Adipose tissue (tissue), 3 donors: Measurements from ENCODE around the gene TTC4. TPM values are rescaled to one million over a fixed set of nuclear protein-coding genes. Genes with fewer than 3 reads are reported as not detected.

Source experiments
- H3K27ac ChIP-seq: one replicate; pipeline ENCODE4 v1.5.1; 2013; ENCODE audit warnings: low read depth, low read length
- WGBS, 3 donors: extraction: QIAGEN DNeasy Blood & Tissue Kit; methylation state at CpG; one replicate each; pipeline ENCODE4 v1.1.7; 2013; 5-methylcytosine and 5-hydroxymethylcytosine counted together
- polyA plus RNA-seq, 3 donors: library from polyadenylated mRNA; stranded (reverse); fragments of 200-250 nt; gene quantifications; one replicate each; pipeline ENCODE4 v1.2.3, GENCODE V29; 2013
- donor health status: healthy with polysubstance abuse.
- donor health status: Bipolar disorder and iron deficiency.
- donor health status: healthy.

The TTC4 gene
- polyA plus RNA-seq, 3 donors = 8.1 to 13.5 (median 13.1) TPM

GRCh38 chr1:54741531-54741930, 25.9 kb downstream of the TTC4 start:
- WGBS, 3 donors = 76 to 88% (median 84%) methylated on average over 4 of the region's 4 CpGs
- H3K27ac ChIP-seq = no peak overlapping the region

GRCh38 chr1:54742282-54742681, 26.6 kb downstream of the TTC4 start:
- 72 to 76% (median 76%) methylated on average over 4 of the region's 4 CpGs for WGBS, 3 donors
- no peak overlapping the region for H3K27ac ChIP-seq

GRCh38 chr1:54743416-54744226, 28.0 kb downstream of the TTC4 start:
- H3K27ac ChIP-seq = no peak overlapping the region
- 81 to 87% (median 86%) methylated on average over 12 of the region's 12 CpGs for WGBS, 3 donors

DNA sequence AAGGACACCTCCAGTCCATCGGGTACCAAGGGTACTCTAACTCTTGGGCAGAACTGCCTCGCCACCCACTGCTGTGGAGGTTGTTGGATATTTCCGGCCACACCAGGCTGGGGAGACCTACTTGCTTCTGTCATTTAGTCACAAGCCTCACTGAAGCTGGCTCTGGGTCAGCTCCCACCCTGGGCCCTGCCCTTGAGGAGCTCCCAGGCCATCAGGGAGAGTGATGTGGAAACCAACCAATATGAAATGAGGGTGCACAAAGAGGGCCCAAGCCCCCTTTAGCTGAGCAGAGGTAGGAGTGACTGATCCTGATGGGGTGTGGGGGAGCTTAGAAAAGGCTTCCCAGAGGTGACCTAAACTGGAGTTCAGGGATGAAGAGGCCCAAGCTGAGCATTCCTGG, 29.0 kb downstream of the TTC4 start:
- no peak overlapping the region for H3K27ac ChIP-seq
- WGBS, 3 donors = 90 to 98% (median 97%) methylated on average over 3 of the region's 3 CpGs

- H3K27ac ChIP-seq = no peak overlapping the region
- 87 to 93% (median 92%) methylated on average over 6 of the region's 6 CpGs for WGBS, 3 donors
Observed at GRCh38 chr1:54745274-54745673, 29.6 kb downstream of the TTC4 start.

- 95 to 97% (median 97%) methylated on average over 4 of the region's 4 CpGs for WGBS, 3 donors
Observed at GRCh38 chr1:54745864-54746263, 30.2 kb downstream of the TTC4 start.

DNA sequence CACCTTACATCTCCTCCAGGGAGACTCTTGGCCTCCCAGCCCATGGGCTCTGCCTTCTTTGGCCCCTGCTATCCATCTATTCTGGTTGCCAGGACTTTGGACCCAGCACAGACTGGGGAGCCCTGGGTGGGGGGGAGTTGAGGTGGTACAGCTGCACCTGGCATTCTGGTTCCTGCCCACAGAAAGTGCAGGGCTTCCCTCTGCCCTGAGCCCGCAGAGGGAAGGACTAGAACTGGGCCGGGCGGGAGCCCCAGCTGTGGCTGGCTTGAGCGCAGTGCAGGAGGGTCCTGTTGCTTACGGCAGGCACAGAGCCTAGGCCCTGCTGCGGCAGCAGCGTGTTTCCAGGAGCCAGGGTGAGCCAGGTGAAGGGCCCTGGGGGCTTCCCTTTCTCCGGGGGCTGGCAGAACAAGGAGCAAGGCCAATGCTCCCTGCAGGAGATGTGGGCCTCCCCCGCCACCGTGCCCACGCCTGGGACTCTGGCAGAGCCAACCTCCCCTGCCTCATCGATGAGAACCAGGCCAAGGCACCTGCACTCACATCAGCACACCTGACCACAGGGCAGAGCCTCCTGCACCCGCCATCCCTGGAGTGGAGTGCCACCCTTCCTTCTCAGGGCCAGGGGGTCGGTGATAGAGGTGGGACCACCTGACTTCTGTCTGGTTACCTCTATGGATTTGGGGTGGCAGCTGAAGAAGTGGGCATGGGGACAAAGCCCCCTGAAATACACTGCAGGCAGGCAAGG, 32.6 kb downstream of the TTC4 start:
- H3K27ac ChIP-seq = no peak overlapping the region
- WGBS, 3 donors = 80 to 86% (median 81%) methylated on average over 14 of the region's 14 CpGs

More at GRCh38 chr1:54745864-54746263, 30.2 kb downstream of the TTC4 start:
- H3K27ac ChIP-seq = no peak overlapping the region

- no peak overlapping the region for H3K27ac ChIP-seq
- WGBS, 3 donors = 75 to 87% (median 77%) methylated on average over 6 of the region's 6 CpGs
Observed at GRCh38 chr1:54750596-54750995, 34.9 kb downstream of the TTC4 start.

DNA sequence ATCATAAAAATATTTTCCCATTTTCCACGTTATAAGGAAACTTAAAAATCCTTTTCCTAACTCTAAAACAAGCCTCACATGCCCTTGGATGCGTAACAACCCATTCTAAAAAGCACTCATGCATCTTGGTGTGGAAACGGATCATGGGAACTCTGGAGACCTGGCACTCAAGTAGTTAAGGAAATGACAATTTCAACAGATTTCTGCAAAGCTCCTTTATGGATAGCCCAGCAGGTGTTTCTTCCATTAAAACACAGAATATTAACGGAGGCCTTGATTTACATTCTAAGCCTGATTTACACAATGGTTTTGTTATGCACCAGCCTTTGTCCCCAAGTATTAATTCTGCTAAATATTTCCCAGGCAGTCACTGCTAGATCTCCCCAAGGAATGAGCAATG, 35.8 kb downstream of the TTC4 start:
- H3K27ac ChIP-seq = no peak overlapping the region
- 65 to 81% (median 71%) methylated on average over 4 of the region's 4 CpGs for WGBS, 3 donors

- 89 to 94% (median 91%) methylated on average over 22 of the region's 22 CpGs for WGBS, 3 donors
- H3K27ac ChIP-seq = no peak overlapping the region
Observed at GRCh38 chr1:54754045-54754444, 38.4 kb downstream of the TTC4 start.

GRCh38 chr1:54754486-54755285, 39.0 kb downstream of the TTC4 start:
- H3K27ac ChIP-seq = no peak overlapping the region
- 89 to 91% (median 91%) methylated on average over 25 of the region's 25 CpGs for WGBS, 3 donors

DNA sequence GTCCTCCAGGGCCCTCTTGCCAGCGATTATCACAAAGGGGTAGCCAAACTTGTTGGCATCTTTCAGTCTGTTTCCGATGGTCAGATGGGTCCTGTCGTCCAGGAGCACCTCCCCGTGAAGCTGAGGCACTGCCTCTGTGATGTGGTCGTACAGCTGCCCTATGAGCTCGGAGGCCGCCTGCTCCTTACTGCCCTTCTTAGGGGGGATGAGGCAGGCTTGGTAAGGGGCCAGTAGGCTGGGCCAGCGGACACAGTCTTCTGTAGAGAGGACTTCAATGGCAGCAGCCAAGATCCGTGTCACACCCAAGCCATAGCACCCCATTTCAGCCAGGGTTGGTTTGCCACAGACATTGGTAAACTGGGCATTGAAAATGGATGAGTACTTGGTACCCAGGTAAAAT, 42.2 kb downstream of the TTC4 start:
- WGBS, 3 donors = 93 to 96% (median 95%) methylated on average over 9 of the region's 9 CpGs
- H3K27ac ChIP-seq = no peak overlapping the region

DNA sequence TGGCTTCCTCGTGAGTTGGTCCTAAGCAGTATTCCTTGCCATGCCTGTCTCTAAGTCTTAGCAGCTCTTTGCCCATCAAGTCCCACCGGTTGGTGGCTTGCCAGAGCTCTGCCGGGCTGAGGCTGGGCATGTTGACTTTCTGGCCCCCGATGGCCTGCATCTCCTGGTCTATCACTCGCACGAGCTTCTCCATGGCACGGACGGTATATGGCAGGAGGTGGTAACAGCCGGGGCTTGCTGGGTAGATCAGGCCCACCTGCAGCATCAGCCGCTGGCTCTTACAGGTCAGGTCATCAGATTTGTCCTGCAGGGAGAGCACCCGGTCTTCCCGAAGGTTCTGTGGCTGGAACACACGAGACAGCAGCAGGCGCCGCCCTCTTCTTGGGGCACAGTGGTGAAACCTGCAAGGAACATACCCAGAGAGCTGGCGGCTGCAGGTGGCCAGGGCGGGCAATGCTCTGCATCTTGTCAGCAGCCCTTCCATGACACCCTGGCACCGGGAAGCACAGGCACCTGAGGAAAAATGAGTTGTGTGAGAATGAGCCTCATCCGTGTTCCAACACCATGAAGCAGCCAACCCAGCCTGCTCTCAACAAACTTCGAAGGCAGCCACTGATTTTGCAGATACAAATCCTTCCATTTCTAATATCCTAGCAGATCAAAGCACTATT, 43.2 kb downstream of the TTC4 start:
- WGBS, 3 donors = 90 to 95% (median 93%) methylated on average over 20 of the region's 20 CpGs
- no peak overlapping the region for H3K27ac ChIP-seq

GRCh38 chr1:54763816-54764132, 48.1 kb downstream of the TTC4 start:
- 2 to 3% (median 2%) methylated on average over 11 of the region's 11 CpGs for WGBS, 3 donors
- H3K27ac ChIP-seq = no peak overlapping the region

- H3K27ac ChIP-seq = no peak within 1 kb of the TSS
- 0% methylated on average over 57 of the region's 57 CpGs for WGBS, 3 donors
Observed at GRCh38 chr1:54764133-54764921, 48.7 kb downstream of the TTC4 start, which contains the start of gene PARS2. Gene PARS2 (minus strand): TSS chr1:54764523. CDS start chr1:54759161, 5,362 bp downstream.

GRCh38 chr1:54764922-54765561, 49.4 kb downstream of the TTC4 start:
- no peak overlapping the region for H3K27ac ChIP-seq
- 62 to 63% (median 62%) methylated on average over 13 of the region's 13 CpGs for WGBS, 3 donors

GRCh38 chr1:54766726-54767125, 51.1 kb downstream of the TTC4 start:
- H3K27ac ChIP-seq = no peak overlapping the region
- WGBS, 3 donors = 35 to 49% (median 44%) methylated on average over 4 of the region's 4 CpGs
